Osteoblast (primary cell): ENCODE data around the gene PLN. TPM values are rescaled to one million over a fixed set of nuclear protein-coding genes. Genes with fewer than 3 reads are reported as not detected.

ENCODE experiments used
- DNase-seq: peaks from one replicate; pipeline ENCODE4 v3.0.0; 2011; ENCODE audit warnings: low spot score, mixed read lengths; ENCODE audit not compliant: insufficient read length; ENCODE audit errors: missing footprints
- H2AFZ ChIP-seq: 2 replicates; pipeline ENCODE4 v1.6.0; 2011; ENCODE audit warnings: mild to moderate bottlenecking, low read length
- H3K27ac ChIP-seq: 2 replicates; pipeline ENCODE4 v1.5.1; 2011; ENCODE audit warnings: mild to moderate bottlenecking, low read depth, low read length, moderate library complexity
- H3K27me3 ChIP-seq: 2 replicates; pipeline ENCODE4 v1.6.0; 2012; ENCODE audit warnings: mild to moderate bottlenecking, control low read depth, inconsistent platforms, low read length, moderate library complexity; ENCODE audit not compliant: insufficient read depth
- H3K36me3 ChIP-seq: 2 replicates; pipeline ENCODE4 v1.5.1; 2011; ENCODE audit warnings: mild to moderate bottlenecking, low read length, control low read depth, moderate library complexity; ENCODE audit not compliant: insufficient read depth
- H3K4me1 ChIP-seq: 2 replicates; pipeline ENCODE4 v1.5.1; 2011; ENCODE audit warnings: mild to moderate bottlenecking, low read length, control low read depth, moderate library complexity; ENCODE audit not compliant: insufficient read depth
- H3K4me2 ChIP-seq: 2 replicates; pipeline ENCODE4 v1.6.0; 2011; ENCODE audit warnings: mild to moderate bottlenecking, low read length; ENCODE audit not compliant: insufficient read depth
- H3K4me3 ChIP-seq: fragments of 200-600 bp; sonication (generic); 3 replicates; pipeline ENCODE4 v1.5.1; 2012; ENCODE audit warnings: mild to moderate bottlenecking, low read length, inconsistent platforms; ENCODE audit not compliant: insufficient read depth
- H3K79me2 ChIP-seq: 2 replicates; pipeline ENCODE4 v1.6.0; 2012; ENCODE audit warnings: mild to moderate bottlenecking, low read length, control low read depth, inconsistent platforms; ENCODE audit not compliant: insufficient read depth
- H3K9me3 ChIP-seq: 2 replicates; pipeline ENCODE4 v1.5.1; 2011; ENCODE audit warnings: low read depth, low read length, control low read depth
- H4K20me1 ChIP-seq: 2 replicates; pipeline ENCODE4 v1.6.0; 2012; ENCODE audit warnings: mild to moderate bottlenecking, low read length, control low read depth; ENCODE audit not compliant: insufficient read depth
- CTCF ChIP-seq: IDR thresholded peaks from 2 replicates; pipeline ENCODE4 v1.5.1; 2011; ENCODE audit warnings: mild to moderate bottlenecking, low read depth, low read length, moderate library complexity; ENCODE audit errors: extremely low read depth
- total RNA-seq: library from RNA; depleted of rRNA; stranded (reverse); fragments of >200 nt; gene quantifications from 2 replicates; pipeline ENCODE4 v1.2.3, GENCODE V29; 2012

Gene PLN
- total RNA-seq, 1 donor = 0.36 TPM

- Histone ChIP-seq H3K9me3 (no peaks in the 10 kb centered on the region), H3K4me3 (no peak overlapping the region), H3K36me3 (no peaks in the 10 kb centered on the region), H3K4me2 (no peak overlapping the region), H3K79me2 (peaks cover 59% of the 10 kb centered on the region), H3K27ac (no peak overlapping the region), H3K4me1 (no peaks in the 10 kb centered on the region), H4K20me1 (peaks cover 4% of the 10 kb centered on the region), H3K27me3 (no peaks in the 10 kb centered on the region), H2AFZ (no peak overlapping the region)
- no peak for TF ChIP-seq CTCF
- no peak for DNase-seq
These were observed 20.0 kb upstream of the PLN start for GRCh38 chr6:118528129-118528528.

GRCh38 chr6:118529756-118530155, 18.3 kb upstream of the PLN start:
- Histone ChIP-seq H3K9me3 (no peaks in the 10 kb centered on the region), H3K27me3 (no peaks in the 10 kb centered on the region), H3K36me3 (no peaks in the 10 kb centered on the region), H3K79me2 (peaks cover 58% of the 10 kb centered on the region), H3K27ac (no peak overlapping the region), H2AFZ (no peak overlapping the region), H3K4me1 (no peaks in the 10 kb centered on the region), H3K4me2 (no peak overlapping the region), H3K4me3 (no peak overlapping the region), H4K20me1 (peaks cover 4% of the 10 kb centered on the region)
- DNase-seq = no peak
- no peak for TF ChIP-seq CTCF

GRCh38 chr6:118530942-118531341, 17.2 kb upstream of the PLN start:
- TF ChIP-seq CTCF = no peak
- no peak overlapping the region for H3K27ac ChIP-seq
- no peaks in the 10 kb centered on the region for H3K4me1 ChIP-seq
- H3K79me2 ChIP-seq = peaks cover 52% of the 10 kb centered on the region
- H3K27me3 ChIP-seq = no peaks in the 10 kb centered on the region
- no peaks in the 10 kb centered on the region for H3K36me3 ChIP-seq
- H2AFZ ChIP-seq = no peak overlapping the region
- H4K20me1 ChIP-seq = peaks cover 1% of the 10 kb centered on the region
- no peak overlapping the region for H3K4me3 ChIP-seq
- no peak for DNase-seq
- H3K4me2 ChIP-seq = no peak overlapping the region
- H3K9me3 ChIP-seq = no peaks in the 10 kb centered on the region

GRCh38 chr6:118535176-118535844, 12.8 kb upstream of the PLN start:
- H3K79me2 ChIP-seq = peaks cover 39% of the 10 kb centered on the region
- TF ChIP-seq CTCF = no peak
- H3K4me1 ChIP-seq = peaks cover 6% of the 10 kb centered on the region
- H2AFZ ChIP-seq = no peak overlapping the region
- H3K9me3 ChIP-seq = no peaks in the 10 kb centered on the region
- H4K20me1 ChIP-seq = no peaks in the 10 kb centered on the region
- DNase-seq = no peak
- H3K27me3 ChIP-seq = no peaks in the 10 kb centered on the region
- H3K4me2 ChIP-seq = no peak overlapping the region
- no peak overlapping the region for H3K27ac ChIP-seq
- no peak overlapping the region for H3K4me3 ChIP-seq
- no peaks in the 10 kb centered on the region for H3K36me3 ChIP-seq
